Fibroblast of skin of right quadriceps (primary cell): ENCODE results near the gene FAM222A.

Source experiments
- DNase-seq: peaks from one replicate; pipeline ENCODE4 v3.0.0-alpha.2; 2013

The FAM222A gene

DNA sequence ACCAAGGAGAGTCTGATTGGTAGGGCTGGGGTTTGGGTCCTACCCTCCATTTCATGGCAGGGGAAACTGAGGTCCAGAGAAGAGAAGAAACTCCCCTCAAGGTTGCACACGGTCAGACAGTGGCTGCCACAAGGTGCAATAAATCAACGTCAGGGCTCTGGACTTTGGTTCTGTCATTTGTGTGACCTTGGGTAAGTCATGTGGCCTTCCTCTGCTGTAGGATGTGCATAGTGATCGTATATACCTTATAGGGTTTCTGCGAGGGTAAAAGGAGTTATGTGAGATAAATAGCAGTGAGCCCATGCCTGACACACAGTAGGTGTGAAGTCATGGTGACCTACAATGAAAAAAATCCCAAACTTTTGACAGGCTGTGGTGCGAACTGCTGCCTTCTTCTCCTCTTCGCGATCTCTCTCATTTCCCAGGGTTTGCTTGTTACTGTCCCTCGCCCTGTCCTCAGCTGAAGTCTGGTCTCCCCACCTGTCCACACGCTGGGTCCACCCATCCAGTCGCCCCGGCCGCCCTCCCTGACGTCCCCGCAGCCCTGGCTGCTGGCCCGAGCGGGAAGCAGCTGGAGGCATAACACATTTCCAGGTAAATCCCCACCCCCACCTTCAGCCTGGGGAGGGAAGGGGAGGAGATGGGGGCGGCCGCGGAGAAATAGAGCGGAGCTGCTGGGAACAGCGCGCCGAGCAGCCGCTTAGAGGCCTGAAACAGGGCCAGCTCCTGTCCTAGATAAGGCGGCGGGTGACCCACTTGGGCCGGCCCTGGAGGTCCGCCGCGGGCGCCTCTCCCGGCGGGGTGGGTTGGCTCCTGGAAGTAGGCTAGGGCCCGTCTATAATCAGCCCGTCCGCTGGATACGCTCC, 1.8 kb upstream of the FAM222A start:
- DNase-seq, result no peak

DNA sequence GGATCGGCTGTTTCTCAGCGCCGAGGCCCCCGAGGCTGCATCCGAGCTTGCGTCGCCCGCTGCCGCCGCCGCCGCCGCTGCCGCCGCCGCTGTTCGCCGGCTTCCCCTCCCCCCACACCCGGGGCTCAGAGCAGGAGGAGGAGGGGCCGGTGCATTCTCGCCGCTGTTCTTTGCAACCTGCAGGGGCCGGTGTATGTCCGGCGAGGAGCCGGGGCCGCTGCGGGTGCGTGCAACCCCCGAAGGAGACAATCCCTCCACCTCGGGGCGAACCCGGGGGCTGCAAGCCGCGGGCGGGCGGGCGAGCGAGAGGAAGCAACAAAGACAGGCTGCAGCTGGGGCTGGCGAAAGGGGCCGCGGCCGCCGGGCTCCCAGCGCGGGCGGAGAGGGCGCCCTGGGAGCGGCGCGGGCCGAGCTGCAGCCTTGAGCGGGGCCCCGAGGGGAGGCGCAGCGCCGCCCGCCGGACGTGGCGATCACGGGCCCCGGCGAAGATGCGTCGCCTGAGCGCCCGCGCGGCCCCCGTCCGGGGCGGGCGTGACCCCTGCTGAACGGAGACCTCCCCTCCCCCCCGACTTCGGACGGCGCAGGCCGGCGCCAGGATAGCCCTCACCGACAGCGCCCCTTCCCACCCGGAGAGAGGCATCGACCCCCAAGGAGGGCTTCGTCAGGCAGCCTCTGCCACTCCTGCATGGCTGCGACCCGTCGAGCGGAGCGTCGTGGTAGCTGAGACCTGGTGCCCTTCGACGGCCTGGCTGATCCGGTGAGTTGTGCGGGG, 702 bp downstream of the FAM222A start:
- DNase-seq, result peak; percentile 26

DNA sequence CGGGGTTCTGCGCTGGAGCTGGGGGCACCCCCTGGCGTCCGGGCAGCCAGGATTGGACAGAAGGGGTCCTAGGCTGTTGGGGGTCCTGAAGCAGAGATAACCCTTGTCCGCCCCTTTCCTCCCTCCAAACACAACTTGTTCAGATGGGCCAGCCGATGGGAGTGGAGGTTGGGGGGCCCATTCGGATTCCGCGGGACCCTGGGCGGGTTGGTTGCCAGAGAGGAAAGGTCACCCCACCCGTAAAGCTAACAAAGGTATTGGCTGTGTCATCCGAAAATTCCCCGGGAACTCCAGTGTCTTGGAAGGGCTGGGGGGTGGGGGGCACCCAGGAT, 1.3 kb downstream of the FAM222A start:
- DNase-seq, result no peak

DNA sequence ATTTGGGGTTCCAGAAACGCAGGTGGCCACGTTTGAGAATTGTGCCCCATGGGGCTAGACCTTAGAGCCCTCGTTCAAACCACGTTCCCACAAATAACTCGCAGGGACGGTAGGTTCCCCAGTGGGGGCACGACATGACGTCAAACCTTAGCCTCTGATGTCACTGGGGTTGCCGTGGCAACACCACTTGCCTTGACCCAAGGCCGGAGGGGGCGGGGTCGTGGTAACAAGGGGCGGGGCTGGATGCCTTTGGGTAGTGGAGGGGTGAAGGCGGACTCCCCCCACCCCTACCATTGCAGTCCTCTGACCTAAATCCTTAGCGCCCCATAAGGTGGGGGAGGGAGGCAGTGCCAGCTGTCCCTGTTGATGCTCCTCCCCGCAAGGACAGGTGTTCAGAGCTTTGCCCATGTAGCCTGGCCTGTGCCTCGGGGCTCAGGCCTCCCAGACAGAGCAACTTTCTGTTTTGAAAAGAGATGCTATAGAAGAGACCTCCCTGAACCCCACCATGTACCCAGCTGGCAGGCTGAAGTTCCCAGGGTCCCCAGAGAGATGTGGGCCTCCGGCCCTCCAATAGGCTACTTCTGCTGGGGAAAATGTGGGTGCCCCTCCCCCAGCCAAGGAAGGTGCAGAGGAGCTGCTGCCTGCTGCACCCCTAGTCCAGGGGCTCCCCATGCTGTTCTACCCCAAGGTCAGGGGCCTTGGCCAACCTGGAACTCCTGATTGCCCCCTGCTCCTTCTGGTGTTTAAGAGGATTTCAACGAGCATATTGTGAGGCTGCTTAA, 1.9 kb downstream of the FAM222A start:
- DNase-seq, result no peak

DNA sequence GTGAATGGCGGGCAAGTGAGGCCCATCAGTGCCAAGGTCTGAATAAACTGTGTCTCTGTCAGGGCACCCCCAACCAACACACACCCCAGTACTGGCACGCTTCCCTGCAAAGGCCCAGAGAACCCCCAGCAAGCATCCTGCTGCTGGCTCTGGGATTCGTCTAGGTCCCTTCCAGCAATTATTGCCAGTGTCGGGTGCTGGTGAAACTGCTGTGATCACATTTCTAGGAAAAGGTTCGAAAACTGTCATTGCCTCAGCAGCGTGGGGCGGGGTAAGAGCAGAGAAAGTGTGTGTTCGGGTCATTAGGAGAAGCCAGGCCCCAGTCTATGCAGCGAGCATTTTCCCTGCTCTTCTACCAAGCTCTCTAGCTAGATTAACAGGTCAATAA, 2.5 kb downstream of the FAM222A start:
- no peak for DNase-seq

DNA sequence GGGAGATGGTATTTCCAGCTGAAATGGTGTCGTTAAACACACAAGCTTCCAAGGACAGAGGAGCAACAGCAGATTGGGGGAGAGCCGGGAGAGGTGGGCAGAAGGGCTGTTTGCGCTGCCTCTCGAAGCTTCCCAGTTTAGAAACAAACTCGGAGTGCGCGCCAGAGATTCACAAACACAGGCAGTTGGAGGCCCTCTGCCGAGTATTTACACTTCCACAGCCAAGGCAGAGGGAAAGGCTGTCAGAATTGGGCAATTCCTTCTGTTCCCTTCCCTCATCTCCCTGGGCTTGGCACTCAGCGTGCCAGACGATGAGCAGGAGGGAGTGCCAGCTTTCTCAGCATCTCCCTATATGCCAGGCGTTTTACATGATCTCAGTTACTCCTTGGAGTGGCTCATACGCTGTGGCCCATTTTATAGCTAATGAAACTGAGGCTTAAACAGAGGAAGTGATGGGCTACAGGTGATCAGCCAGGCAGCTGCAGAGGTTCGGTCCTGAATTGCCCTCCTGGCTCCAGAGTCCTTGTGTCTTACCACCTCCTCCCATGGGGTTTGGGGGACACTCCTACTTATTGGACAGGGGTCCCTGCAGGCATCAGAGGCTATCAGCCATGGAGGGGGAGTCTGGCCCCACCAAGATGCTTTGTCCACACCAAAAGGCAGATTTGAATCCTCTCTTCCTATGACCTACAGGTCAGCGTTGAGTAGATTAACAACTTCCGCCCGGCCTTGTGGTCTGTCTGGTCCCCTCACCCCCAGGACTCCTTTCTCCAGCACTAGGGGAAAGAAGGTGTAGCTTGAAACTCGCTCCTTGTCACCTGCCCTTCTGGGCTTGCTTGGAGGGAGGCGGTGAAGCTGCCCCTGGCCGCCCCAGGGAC, 3.1 kb downstream of the FAM222A start:
- DNase-seq, result no peak

DNA sequence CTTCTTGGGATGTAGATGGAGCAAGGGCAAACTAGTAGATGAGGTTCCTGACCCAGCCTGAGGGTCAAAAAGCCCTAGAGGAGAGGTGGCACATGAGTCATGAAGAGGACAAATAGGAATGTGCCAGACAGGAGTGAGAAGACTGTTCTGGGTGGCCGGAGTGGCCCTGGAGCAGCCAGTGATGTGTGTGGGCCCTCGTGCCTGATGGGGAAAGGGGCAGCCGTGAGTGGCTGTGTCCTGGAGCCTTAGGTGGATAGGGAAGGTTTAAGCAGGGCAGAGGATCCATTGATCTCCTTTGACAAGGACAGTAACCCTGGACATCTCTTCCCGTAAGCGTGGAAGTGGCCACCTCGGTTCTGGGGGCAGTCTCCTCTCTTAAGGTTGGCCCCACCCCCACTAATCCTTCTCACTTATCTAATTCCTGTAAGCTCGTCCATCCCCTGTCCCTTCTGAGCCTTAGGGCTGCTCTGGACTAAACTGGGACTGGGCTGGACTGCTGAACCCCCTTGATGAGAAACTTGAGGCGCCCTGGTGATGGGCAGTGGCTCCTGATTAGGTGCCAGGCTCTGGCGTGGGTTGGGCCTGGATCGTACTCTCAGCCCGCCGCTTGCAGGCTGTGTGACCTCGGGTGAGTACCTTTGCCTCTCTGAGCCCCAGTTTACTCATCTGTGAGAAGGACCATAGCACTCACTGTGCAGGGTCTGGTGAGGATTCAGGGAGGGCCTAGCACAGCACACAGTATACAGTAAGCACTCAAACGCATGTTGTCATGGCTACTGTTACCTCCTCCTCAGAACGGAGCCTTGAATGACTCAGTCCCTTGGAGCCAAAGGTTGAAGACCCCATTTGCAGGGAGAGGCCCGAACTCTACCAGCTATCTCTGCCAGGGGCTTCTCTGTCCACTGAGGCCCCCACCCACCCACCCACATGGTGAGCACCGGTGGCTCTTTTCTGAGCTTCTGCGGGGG, 4.0 kb downstream of the FAM222A start:
- no peak for DNase-seq

DNA sequence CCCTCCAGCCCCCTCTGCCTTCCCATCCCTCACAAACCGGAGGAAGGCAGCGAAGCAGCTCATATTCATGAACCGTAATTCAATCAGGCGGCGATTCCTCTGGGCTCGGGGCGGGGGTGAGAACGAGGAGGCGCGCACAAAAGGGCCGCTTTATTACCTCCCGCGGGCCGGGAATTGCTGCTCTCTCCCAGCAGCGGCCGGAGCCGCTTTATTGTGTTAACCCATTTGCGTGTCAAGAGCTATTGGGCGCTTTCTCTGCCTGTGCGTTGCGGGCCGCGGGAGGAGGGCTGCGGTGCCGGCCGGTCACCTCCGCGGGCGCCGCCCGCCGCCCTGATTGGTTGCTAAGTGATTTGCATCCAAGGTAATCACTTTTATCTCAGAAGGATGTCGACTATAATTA, 4.8 kb downstream of the FAM222A start:
- no peak for DNase-seq

DNA sequence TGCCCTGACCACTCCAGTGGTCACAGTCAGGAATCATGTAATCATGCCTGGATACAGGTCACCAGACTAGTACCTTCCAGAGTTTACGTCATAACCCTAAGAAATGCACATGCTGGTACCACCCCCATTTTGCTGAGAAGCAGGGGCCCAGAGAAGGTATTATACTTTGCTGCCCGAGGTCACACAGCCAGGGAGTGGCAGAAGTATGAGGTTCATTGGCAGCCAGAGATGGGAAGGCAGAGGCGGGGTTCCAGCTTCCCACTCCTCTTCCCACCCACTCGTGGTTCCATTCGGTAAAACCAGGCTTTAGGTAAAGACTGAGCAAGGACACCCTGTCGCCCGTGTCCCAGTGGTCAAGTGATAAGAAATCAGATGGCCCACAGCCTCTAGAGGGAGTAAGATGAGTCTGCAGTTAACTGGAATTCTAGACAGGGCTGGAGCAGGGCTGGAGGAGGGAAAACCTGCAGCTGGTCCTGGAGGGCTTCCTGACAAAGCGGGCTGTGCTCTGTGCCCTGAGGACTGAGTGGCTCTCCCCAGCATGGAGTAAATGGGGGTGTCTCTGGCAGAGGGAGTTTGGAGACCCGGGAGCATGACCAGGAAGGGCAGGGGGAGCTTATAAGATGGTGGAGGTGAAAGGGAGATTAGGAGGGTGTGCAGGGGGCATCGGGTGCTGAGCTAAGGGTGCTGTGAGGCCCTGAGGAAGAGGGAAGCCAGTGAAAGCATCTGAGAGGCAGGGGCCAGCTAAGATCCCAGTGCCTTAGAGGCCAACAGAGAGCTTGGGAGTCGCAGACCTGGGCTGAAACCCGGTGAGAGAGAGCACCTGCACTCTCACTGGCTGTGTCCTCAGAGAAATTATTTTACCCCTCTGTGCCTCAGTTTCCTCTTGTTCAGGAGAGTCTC, 5.7 kb downstream of the FAM222A start:
- DNase-seq, result no peak

DNA sequence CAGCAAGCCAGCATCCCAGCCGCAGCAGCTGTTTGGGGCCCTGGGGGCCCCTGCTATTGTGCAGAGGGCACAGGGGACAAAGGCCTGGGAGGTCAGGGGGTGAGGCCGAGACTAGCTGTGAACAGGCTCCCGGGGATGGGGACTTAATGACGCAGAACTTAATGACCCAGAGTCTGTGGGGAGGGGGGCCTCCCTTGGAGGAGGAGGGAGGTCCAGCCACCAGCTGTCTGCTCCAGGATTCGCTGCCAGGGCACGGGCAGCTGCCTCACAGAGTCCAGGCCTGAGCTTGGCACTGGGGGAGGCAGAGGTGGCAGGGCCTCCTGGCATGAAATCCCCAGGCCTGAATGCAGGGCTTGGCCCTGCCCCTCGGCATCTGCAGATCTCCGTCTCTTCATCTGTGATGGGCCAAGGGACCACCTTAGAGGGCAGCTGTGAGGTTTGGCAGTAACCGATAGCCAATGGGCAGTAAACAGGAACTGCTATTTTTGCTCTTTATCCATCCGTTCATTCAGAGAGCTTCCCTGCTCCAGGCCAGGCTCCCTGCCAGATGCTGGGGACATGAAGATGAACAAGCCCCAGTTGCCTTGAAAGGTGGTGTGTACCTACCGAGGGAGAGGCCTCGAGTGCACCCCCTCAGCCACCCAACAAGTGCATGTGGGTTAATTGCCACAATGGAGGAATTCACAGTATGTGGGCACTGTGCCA, 6.7 kb downstream of the FAM222A start:
- DNase-seq, result no peak

DNA sequence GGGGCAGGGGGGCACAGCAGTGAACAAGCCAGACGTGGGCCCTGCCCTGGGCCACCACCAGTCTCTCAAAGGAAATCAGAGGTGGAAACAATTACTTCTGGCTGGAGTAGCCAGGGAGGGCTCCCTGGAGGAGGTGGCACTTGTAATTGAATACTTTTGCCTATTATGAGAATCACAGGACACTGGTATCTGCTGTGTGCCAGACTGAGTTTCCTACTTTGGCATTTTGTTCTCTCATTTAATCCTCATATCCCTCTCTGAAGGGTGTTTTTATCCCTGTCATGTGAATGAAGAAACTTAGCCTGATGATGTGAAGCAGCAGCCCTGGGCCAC, 7.2 kb downstream of the FAM222A start:
- DNase-seq, result no peak

DNA sequence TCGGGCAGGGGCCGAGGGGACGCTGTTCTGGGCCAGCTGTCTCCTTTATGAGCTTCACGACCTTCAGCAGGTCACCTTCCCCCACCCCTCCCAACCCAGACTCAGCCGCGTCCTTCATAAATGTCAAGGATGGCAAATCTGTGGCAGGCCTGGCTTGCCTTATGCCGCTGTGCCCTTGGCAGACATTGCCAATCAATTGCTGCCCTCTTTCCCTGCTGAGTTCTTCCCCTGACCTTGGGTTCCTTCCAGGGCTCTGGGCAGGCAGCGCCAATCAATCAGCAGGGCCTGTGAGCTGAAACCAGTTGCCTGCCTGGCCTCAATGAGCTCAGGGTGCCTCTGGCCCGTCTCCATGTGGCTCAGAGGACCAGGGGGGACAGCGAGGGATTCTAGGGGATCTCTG, 7.7 kb downstream of the FAM222A start:
- DNase-seq, result no peak

DNA sequence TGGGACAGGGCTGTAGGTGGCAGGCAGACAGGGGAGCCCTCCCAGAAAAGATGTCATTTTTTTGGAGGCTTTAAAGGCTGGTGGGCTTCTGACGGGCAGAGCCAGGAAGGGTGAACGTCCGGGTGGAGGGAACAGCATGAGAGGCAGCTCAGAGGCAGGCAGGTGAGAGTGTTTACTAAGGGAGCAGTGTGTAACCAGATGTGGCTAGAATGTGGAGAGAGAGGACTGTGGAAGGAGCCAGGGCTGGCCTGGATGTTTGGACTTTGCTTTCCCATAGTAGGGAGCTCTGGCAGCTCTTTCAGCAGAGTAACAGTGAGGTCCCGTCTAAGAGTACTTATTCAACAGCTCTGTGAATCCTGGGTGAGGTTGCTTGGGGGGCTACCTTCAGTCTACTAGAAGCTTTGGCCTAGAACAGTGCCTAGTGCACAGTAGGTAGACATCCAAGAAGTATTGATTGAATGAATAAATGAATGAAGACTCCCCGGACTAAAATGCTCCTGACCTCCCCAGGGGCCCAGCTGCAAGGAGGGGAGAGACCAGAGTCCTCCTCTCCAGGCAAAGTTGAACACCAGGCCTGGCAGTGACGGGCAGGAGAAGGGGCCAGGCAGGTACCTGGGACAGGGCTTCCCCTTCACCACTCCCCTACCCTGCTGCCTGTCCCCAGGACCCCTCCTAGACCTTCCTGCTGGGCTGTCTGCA, 8.5 kb downstream of the FAM222A start:
- no peak for DNase-seq

DNA sequence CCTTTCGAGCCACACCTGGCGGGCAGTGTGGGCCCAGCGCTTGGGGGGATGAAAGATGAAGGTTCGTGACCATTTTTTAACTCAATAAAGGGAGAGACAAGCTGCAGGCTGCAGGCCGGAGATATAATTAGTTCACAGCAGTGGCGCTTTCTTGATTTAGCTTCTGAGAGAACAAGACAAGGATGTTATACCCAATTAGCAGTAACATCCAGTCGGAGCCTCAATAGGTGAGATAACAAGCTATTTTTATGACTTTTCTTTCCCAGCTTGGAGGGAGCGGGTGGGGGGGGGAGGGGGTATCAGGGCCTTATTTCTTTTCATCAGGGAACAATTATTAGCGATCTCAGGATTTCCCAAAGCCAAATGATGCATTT, 9.1 kb downstream of the FAM222A start:
- no peak for DNase-seq

DNA sequence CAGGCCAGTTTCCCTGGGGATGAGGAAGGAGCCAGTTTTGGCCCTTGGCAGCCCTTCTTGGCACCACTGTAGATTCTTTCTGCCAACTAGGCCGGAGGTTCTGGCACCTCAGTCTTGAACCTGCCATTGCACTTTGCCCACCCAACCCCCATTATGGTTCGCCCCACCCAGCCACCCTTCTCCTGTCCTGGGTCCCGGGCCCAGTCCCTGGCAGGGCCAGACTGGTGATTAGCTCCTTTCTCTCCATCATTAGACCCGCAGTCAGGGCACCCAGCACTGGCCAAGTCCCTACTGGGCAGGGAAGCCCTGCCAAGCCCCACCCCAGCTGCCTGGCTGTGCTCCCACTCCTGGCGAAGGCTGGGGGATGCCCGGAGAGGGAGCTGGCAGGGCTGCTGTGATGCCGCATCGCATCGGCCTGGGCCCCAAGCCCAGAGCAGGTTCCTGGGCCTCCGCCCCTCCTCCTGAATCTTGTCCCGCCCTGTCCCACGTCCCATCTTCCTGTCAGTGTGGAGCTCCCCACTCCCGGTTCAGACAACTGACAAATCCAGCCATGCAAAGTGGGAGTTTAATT, 9.8 kb downstream of the FAM222A start:
- DNase-seq, result no peak

DNA sequence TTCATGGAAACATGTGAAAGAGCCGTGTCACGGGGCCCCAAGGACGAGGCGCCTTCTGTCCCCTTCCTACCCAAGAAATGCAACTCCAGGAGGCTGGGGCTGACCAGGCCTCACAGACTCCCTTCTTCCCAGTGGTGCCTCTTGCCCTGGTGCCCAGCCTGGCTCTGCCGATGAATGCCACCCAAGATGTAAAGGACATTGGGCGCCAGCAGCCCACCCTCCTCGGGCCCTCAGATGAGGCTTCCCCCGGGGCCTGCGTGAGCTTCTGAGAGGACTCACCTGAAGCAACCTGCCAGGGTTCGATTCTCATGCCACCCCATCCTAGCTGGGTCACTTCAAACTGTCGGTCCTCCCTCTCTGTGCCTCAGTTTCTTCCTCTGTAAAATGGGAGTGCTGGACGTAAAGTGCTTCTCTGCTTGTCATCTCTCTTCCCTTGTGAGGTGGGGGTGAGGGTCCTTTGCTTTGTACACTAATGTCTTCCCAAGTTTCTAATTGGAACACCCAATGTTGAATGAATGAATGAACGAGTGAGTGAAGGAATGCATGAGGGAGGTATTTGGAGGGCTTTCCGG, 10.8 kb downstream of the FAM222A start:
- no peak for DNase-seq

DNA sequence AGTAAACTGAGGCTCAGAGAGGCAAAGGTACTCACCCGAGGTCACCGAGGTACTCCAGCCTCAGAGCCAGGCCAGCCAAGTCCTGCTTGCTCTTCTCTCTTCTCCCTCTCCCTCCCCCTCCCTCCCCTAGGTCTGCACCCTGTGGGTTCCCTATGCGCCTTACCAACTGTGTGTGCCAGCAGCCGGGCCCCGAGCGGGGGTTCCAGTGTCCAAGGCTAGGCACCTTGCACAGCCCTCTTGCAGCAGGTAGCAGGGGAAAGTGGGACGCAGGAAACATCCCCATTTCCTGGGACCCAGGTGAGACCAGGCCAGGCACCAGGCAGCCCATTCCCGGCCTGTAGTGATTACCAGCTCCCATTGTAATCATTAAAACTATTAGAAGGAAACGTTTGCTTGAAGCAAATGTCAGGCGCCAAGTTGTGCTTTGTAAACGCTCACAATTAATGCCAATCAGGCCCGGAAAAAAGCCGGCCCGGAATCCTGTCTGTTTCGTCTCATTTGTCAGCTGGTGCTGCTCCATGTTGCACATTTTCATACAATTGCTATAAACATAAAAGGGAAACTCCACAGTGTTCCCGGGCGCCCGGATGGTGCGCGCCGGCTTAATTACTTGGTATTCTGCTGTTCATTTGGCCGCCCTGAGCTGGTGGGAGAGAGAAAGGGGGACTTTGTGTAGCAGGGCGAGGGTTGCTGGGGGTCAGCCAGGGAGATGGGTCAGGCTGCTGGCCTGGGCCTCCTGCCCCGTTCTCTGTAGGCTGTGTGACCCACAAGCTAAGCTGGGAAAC, 11.9 kb downstream of the FAM222A start:
- no peak for DNase-seq

DNA sequence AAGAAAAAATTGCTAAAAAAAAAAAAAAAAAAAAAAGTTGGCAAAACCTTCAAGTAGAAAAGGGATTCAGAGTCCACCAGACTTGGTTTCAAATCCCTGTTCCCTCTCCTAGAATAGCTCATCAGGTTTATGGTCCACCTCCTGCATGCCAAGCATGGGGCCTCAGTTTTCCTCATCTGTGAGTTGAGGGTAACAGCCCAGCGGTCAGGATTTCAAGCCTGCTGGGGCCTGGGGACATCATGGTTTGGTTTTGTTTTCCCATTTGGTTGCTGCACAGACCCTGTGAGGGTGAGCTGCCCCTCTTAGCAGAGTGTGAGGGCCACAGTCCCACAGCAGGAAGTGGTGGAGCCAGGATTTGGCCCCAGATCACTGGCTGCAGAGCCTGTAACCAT, 12.5 kb downstream of the FAM222A start:
- DNase-seq, result no peak
